G401.6 (cell line): Measurements from ENCODE around the gene PITPNC1.

Experiments used
- FAIRE-seq: peaks from 2 replicates; lab custom pipeline; 2012; peaks lifted over from hg19 to GRCh38; lab: Jason Lieb, UNC

The PITPNC1 gene

DNA sequence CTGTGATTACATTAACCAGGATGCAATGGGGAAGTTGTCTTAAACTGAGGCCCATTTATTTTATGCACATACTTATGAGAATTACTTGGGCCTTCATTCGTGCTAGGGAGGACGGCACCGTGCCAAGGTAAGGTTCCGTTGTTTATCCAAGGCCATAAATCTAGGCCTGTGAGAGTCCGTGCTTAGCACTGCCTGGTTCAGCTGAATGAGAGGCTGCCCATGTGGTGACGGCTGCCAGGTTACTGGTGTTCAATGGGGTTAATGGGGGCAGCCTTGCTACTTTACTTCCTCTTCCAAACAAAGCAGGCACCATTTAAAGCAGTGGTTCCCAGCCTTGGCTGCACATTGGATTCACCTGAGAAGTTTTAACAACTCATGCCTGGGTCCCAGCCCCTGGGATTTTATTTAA is 205.6 kb downstream of the PITPNC1 start:
- FAIRE-seq = no peak

DNA sequence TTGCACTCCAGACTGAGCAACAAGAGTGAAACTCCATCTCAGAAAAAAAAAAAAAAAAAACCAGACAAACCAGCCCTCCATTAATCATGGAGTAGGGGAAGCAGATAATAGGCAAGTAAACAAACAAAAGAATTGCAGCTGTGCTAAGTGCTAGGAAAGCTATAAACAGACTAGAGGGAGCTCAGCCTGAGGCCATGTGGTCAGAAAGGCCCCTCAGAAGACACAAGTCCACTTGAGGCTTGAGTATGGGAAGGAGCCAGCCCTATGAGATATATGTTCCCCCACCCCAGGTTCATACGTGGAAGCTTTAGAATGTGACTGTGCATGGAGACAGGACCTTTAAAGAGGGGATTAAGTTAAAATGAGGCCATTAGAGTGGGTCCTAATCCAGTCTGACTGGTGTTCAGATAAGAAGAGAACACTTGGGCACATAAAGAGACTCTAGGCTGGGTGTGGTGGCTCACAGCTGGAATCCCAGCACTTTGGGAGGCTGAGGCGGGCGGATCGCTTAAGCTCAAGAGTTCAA is 208.1 kb downstream of the PITPNC1 start:
- FAIRE-seq = no peak

DNA sequence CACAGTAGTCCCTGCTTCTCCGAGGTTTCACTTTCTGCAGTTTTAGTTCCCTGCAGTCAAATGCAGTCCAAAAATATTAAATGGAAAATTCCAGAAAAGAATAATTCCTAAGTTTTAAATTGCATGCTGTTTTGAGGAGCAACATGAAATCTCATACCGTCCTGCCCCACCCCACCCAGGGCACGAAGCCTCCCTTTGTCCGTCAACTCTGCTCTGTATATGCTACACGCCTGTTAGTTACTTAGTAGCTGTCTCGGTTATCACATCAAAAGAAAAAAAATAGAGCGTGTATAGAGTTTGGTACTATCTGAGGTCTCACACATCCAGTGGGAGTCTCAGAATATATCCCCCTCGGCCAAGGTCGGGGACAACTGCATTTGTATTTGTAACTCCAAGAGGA is 211.2 kb downstream of the PITPNC1 start:
- FAIRE-seq = no peak

DNA sequence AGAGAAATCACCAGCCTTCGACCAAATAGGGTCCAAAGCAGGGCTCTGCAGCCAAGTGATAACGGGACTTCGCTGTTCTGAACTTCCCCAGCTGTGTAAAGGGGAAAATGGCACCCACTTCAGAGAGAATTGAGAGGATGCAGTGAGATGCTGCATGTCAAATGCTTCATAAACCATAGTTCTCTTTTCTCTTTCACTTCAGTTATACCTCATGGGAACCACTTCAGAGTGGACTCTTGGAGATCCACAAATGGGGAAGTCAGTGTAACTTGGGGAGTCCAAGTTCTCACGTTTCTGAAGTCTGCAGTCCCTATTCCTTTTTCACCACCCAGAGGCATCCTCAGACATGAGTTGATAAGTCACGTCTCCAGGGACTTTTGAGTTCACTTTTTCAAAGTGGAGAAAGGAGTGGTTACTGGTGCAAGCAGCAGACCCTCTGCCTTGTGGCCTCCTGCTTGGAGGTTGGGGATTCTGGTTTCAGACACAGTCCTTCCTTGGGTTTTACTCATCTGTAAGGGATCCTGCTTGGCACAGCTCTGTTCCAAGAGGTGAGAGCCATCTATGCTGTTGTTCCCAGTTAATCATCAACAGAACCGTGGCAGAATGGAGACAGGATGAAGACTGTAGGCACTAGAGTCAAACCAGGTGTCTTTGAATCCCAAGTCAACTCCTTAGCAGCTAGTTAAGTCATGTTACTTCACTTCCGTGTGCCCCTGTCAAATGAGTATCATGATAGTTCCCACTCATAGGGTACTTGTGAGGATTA is 217.2 kb downstream of the PITPNC1 start:
- no peak for FAIRE-seq

DNA sequence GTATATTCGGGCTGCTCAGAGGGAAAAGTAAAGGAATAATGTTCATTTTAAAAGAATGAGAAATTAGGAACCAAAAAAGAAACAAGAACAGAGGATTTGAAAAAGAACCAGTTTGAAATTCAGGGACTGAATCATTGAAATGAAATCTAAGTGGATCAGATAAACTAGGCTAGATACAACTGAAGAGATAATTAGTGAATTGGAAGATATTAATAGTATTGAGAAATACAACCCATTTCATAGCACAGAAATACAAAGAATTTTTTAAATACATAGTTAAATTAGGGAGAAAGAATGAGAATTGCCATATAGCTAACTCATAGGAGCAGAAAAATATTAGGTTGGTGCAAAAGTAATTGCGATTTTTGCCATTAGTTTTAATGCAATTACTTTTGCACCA is 223.3 kb downstream of the PITPNC1 start:
- no peak for FAIRE-seq

DNA sequence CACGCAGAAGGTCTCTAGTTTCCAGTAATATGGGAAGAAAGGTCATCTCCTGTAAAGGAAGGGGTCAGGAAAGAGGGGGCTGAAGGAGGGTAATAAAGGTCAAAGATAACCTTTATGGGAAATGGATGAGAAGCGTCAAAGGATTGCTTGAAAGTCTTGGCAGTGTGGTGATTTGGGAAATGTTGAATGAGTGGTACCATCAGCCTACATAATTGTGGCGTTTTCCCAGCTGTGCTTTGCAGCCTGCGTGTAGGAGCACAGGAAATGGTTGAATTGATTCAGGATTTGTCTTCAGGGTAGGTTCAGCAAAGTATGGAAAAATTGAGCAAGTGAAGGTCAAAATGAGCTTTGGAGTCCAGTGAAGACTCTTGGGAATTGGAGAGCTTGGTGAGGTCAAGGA is 224.8 kb downstream of the PITPNC1 start:
- FAIRE-seq = no peak

DNA sequence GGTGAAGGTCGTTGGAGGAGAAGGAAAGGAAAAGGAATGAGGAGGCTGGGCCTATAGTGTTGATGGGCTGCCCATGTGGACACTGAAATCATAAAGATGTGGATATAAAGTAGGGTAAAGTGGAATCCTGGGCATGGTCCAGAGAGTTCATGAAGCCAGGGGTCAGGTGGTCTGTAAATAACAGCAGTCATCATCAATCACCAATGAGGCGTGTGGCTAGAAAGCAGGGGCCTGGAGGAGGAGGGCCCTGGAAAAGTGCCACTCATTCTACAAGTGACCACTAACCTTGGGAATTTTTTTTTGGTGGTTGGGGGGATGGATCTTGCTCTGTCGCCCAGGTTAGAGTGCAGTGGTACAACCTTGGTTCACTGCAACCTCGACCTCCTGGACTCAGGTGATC is 225.4 kb downstream of the PITPNC1 start:
- no peak for FAIRE-seq

DNA sequence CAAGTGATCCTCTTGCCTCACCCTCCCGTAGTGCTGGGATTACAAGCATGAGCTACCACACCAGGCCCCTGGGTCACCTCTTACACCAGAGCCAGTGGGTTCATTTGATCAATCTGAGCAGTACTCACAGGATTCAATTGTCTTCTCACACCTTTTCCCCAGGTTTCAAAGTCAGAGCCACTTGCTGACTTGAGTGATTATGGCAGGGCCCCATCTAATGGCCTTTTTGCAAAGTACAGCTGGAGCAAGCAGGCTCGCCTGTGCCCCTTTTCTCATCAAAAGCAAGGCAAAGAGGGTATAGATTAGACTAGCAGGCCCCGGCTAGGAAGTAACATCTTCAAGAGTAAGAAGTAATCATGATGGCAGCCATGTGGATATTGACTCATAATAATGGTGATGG is 225.9 kb downstream of the PITPNC1 start:
- FAIRE-seq = peak; percentile 6

DNA sequence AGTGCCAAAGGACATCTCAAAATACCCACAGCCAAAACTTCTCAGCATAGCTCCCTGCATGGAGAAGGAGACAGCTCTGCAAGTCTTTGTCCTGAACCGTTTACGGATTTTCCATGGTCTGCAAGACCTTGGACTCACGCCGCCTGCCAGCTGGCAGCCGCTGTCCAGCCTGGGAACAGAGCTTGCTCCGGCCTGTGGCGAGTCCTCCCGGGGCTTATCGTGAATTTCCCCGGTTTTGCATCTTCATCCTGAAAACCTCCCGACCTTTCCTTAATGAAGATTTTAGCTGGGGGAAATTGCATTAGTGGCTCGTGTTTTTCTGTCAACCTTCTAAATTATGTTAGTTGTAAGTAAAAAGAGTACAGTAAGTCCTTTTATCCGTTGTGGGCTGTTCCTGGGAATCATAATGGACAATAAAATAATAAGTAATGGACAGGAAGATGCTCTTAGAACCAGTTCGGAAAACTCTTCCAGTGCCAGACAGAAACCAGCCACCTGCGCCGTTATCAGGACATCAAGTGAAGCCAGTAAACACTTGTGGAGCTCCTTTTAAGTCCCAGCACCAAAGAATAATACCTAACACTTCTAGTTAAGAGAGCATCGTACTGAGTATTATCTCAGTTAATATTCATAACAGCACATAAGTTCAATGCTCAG is 228.3 kb downstream of the PITPNC1 start:
- FAIRE-seq = no peak

DNA sequence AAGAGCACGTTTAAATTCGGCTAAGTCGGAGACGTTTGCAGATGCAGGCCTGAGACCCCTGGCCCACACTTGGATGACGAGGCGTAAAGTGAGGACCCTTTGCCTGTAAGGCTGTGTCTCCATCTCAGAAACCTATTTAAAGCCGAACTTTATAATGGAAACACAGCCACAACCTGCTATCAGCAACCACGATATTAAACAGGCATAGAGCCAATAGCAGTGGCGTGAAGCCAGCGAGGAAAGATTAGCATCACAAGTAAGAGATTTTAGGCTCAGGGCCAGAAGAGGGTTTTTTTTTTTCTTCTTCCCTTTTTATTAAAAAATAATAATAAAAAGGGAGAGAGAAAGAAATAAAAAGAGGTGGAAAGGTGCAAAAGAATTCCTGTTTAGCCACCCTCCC is 229.4 kb downstream of the PITPNC1 start:
- no peak for FAIRE-seq

DNA sequence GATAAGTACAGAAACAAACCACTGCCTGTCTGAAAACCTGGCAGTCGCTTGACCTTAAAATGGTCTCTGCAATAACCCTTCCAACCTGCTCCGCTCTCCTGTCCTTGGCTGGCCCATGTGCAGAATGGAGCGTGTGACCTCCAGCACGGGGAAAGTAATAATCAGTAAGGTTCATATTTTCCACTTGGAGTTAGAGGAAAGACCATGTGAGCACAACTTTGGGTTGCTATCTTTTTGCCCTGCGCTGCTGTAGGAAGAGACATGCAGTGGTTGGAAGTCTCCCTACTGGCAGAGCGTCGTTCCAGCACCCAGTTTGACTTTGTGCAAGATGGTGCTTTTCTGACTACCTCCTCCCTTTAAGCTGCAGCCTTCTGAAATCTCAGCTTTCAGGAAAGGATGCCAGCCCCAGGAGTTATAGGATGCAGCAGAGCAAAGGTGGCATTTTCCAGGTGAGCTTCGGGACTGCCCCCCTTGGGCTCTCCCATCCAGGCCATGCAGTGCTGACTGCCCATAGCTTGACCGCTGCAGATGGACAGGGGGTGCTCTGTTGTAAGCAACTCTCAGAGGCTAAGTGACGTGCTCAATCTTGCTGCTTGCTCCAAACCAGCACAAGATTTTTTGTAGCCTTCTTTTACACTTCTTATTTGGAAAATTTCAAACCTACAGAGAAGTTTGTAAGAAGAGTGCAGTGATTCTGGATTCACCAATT is 230.0 kb downstream of the PITPNC1 start:
- FAIRE-seq = no peak

DNA sequence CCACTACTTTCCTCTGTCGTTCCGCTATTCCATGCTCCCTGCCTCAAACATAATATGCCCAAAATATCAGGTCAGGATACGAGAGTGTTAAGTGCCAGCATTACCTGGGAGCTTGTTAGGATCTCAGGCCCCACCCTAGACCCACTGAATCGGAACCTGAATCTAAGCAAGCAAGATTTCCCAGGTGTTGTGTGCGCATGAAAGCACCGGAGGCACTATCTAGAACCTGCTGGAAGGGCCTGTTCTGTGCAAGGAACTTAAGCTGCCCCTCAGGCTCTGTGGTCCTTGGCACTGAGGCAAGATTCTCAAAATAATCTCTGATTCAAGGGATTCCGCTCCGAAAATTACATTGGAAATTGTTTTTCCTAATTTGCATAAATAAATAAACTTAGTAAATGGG is 233.0 kb downstream of the PITPNC1 start:
- FAIRE-seq = no peak

DNA sequence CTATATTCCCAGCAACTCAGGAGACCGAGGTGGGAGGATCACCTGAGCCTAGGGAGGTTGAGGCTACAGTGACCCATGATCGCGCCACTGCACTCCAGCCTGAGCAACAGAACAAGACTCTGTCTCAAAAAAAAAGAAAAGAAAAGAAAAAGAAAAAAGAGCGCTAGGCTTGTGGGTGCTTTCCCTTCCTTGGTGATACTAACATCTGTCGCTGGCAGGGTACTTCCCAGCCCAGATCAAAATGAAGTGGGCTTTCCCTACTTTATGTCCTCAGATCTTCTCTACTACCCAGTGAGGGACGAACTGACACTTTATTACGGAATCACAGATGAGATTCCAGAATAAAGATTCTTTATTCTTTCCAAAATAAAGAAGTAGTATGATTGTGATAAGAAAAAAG is 236.9 kb downstream of the PITPNC1 start:
- FAIRE-seq = no peak

DNA sequence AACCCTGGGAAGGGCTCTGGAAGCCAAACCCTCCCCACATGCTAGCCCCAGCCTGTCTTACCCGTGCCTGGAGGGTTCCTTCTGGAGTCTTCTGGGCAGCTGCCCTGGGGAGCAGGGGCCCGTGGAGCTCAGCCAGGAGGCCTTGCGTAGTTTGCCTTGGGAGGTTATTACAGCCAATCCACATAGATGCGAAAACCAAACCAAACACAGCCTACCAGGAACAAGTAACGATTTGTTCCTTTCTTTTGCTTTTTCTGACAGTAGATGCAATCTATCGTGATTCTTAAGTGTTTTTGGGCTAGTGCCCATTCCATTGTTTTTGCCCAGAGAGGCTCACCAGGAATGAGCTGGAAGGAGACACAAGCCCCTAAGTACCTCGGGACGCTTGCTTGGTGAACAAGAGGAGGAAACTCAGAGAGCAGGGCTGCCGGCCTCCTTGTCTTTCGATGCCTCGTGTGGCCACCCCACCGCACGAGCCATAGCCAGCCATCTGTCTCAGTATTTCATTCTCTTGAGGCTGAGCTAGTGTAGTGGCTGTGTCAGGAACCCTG is 238.0 kb downstream of the PITPNC1 start:
- no peak for FAIRE-seq

DNA sequence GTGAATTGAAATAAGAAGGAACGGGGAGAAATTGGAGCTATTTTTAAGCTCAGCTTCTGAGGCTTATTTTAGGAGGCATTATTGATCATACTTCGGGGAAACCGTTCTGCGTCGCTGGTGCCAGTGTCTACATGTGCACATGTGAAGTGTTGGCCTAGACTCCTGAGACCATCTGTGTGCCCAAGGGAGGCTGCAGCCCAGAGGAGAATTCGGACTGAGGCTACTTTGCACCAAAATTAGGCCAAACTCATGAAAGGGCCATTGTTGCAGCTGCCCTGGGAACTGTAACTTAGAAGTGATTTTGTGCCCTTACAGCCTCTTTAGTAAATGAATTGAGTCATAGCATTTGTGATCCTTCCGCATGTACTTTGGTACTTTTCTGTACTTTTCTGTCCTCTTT is 238.7 kb downstream of the PITPNC1 start:
- no peak for FAIRE-seq

DNA sequence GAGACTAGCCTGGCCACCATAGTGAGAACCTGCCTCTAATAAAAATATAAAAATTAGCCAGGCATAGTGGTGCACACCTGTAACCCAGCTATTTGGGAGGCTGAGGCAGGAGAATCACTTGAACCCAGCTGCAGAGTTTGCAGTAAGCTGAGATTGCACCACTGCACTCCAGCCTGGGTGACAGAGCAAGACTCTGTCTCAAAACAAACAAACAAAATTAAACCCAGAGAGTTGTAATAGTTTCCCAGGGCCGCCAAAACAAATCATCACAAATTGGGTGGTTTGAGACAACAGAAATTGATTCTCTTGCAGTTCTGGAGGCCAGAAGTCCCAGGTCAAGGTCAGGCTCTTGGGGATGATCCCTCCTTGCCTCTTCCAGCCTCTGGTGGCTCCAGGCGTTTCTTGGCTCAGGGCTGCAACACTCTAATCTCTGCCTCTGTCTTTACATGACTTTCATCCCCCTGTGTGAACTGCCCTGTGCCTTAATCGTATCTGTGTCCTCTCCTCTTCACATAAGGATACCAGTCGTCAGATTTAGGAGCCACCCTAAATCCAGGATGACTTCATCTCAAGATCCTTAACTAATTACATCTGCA is 240.3 kb downstream of the PITPNC1 start:
- FAIRE-seq = no peak

DNA sequence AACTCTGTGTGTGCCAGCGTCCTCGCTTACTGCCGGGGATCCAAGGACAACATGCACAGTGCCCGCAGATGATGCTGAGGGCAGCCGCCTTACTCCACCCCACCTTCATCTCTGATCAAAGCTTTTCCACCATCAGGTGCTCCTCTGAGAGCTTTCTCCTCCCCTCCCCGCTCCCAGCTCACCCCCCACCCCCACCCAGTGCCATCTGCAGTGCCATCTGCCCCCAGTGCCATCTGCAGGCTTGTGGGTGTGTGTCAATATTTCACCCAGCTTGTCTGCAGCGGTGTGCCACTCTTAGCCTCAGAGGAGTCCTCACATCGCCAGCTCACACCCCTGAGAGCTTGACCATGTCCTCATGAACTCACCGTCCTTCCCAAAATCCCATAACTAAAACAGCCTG is 242.5 kb downstream of the PITPNC1 start:
- no peak for FAIRE-seq

DNA sequence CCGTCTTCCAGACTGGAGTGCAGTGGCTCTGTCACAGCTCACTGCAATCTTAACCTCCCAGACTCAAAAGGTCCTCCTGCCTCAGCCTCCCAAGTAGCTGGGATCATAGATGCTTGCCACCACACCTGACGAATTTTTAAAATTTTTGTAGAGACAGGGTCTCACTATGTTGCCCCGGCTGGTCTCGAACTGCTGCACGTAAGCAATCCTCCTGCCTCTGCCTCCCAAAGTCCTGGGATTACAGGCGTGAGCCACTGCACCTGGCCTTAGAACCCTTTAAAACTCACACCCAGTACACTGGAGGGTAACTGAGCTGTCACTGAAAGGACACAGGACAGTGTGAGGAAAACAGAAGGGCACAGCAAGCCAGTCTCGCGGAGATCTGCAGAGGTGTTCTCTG is 243.0 kb downstream of the PITPNC1 start:
- no peak for FAIRE-seq

DNA sequence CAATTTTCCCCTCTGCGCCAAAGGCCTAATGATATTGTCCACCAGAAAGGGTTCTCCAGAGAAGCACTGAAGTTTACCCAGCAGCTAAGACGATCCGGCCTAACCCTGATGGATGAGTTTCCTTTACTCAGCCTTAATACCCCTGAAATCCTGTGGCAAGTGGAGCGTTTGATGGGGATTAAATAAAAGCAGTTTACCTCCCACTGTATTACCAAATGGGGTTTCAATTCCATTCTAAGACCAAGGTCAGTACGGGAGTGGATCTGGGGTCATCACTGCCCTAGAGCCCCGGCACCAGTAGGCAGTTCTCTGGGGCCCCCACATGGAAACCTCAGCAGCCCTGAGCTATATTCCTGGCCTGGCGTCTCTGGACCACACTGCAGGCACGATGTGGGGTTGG is 243.6 kb downstream of the PITPNC1 start:
- no peak for FAIRE-seq

DNA sequence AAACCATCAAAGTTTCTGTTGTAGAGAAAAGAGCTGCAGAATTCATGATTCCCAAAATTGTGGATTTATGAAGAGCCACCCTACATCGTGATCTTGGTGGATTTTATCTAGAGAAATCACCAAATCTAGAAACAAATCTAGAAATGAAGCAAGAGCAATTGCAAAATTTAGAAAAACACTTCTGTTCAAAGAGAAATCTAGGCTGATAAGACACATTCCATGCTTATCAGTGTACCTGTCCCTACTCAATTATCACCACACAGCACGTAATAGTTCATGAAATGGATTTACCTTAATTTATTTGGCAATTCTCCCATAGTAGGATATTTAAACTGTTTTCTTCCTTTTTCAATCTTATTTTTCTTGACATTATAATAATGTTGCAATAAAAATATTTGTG is 246.7 kb downstream of the PITPNC1 start:
- FAIRE-seq = no peak

DNA sequence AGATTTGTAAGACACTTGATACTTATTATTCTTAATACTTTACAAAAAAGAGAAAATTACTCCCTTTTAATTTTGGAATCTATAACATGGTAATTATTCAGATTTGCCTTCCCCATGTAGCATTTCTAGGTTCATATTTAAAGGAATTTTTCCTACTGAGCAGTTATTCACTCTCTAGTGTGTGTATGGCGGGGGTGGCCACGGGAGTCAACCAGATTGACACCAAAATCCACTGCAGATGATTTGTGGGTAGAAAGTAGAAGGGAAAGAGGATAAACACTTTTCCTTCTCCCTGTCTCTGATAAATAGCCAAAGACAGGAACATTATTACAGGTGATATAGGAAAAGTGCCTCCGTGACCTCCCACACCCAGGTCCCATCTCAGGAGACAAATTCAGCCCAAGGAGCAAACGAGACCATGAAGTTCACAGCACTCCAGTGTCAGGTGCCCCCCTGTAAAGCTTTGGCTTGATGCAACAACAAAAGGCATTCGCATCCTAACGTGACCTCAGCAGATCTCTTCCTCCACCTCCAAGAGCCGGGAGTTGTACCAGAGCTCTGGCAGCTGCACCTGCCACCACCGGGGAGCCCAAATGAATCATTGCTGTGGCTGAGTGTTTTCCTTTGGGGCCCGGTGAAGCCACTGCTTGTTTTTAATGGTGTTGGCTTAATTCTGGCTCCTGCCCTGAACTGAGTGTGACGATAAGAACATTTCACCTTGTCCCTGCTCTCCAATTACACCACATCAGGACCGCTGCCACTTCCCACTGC is 248.0 kb downstream of the PITPNC1 start:
- FAIRE-seq = no peak

DNA sequence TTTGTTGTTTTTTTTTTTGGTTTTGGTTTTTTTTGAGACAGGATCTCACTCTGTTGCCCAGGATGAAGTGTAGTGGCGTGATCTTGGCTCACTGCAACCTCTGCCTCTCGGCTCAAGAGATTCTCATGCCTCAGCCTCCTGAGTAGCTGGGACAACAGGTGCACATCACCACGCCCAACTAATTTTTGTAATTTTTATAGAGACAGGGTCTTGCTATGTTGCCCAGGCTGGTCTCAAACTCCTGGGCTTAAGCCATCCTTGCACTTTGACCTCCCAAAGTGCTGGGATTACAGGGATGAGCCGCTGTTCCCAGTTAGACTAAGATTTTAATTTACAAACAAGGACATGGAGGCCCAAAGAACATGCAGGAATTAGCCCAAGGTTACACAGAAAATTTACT is 248.9 kb downstream of the PITPNC1 start:
- FAIRE-seq = no peak
